Gastroesophageal sphincter (tissue), 3 donors: ENCODE results near the gene HHAT.

Source experiments
- CTCF ChIP-seq, 4 experiments: fragments of 200-600 bp in 2 of 4; fragments of 450-650 bp in 2 of 4; sonication (generic) in 1 of 4; IDR thresholded peaks; one replicate each; pipeline ENCODE4 v1.5.1; 2017 to 2019; ENCODE audit warnings: antibody characterized with exemption in 4 of 4, mild to moderate bottlenecking in 2 of 4, moderate library complexity in 2 of 4
- EP300 ChIP-seq: sonication (generic); formaldehyde crosslinking; IDR thresholded peaks from one replicate; pipeline ENCODE4 v1.6.1; 2017; ENCODE audit warnings: antibody characterized with exemption, mild to moderate bottlenecking
- POLR2A ChIP-seq, 2 donors: fragments of 450-650 bp; IDR thresholded peaks; one replicate each; pipeline ENCODE4 v1.6.1; 2017; ENCODE audit warnings: antibody characterized with exemption in 2 of 2, mild to moderate bottlenecking in 2 of 2, moderate library complexity in 1 of 2
- POLR2AphosphoS5 ChIP-seq: sonication (generic); formaldehyde crosslinking; IDR thresholded peaks from one replicate; pipeline ENCODE4 v1.6.1; 2017; ENCODE audit warnings: antibody characterized with exemption

GRCh38 chr1:210291081-210291764, 37.5 kb upstream of the HHAT start:
- TF ChIP-seq CTCF (IDR thresholded peaks at IDR 0.05) (no peak), POLR2A (IDR thresholded peaks at IDR 0.05) (no peak), EP300 (no peak), POLR2AphosphoS5 (no peak)
